Measurements from ENCODE around the gene PCDHGA4. TPM values are rescaled to one million over a fixed set of nuclear protein-coding genes. Genes with fewer than 3 reads are reported as not detected.
A peak's percentile ranks its signal among the peaks of the same experiment; 100 is the strongest.
"Not testable (repeated sequence)": the region's sequence is repeated elsewhere in the genome, so short reads cannot be mapped to it uniquely, and the experiment has no call there.

PCDHGA4 gene
- total and polyA plus RNA-seq, 10 donors, result 0.04 to 4.5 (median 2.0) TPM

DNA sequence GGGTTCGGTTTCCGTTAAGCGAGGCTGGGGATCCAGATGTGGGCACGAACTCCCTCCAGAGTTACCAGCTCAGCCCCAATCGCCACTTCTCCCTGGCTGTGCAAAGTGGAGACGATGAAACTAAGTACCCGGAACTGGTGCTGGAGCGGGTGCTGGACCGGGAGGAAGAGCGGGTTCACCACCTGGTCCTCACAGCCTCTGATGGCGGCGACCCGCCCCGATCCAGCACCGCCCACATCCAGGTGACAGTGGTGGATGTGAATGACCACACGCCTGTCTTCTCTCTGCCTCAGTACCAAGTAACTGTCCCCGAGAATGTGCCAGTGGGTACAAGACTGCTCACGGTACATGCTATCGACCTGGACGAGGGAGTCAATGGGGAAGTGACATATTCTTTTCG lies 28.5 kb downstream of the PCDHGA4 start:
- no peak for DNase-seq
- TF ChIP-seq POLR2A (IDR thresholded peaks at IDR 0.05) (no peak), POLR2AphosphoS5 (IDR thresholded peaks at IDR 0.05) (no peak)
- TF ChIP-seq, protein P1, sequence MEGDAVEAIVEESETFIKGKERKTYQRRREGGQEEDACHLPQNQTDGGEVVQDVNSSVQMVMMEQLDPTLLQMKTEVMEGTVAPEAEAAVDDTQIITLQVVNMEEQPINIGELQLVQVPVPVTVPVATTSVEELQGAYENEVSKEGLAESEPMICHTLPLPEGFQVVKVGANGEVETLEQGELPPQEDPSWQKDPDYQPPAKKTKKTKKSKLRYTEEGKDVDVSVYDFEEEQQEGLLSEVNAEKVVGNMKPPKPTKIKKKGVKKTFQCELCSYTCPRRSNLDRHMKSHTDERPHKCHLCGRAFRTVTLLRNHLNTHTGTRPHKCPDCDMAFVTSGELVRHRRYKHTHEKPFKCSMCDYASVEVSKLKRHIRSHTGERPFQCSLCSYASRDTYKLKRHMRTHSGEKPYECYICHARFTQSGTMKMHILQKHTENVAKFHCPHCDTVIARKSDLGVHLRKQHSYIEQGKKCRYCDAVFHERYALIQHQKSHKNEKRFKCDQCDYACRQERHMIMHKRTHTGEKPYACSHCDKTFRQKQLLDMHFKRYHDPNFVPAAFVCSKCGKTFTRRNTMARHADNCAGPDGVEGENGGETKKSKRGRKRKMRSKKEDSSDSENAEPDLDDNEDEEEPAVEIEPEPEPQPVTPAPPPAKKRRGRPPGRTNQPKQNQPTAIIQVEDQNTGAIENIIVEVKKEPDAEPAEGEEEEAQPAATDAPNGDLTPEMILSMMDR (IDR thresholded peaks at IDR 0.05 in 8 of 11, conservative IDR thresholded peaks at IDR 0.05 in 3 of 11), result no peak
- H3K36me3 ChIP-seq, result no peaks in the 10 kb centered on the region
- H3K27me3 ChIP-seq (replicated peaks in 1 of 7), result peaks cover 0 to 78% (median 20%) of the 10 kb centered on the region in 7 donors
- WGBS, 5 donors, result 34 to 47% (median 41%) methylated on average over 13 to 21 of the region's 21 CpGs
- intact Hi-C loops (cut with DNase I; ENCODE audit: low total_unique reads), result no loop called here
- H3K9me3 ChIP-seq, result peaks cover 0 to 98% (median 96%) of the 10 kb centered on the region in 8 donors
- H3K27ac ChIP-seq, result no peak overlapping the region
- no peaks in the 10 kb centered on the region for H3K4me1 ChIP-seq
- peak overlapping the region in 2 of 8 donors; percentile 19 to 44 for H3K4me3 ChIP-seq

DNA sequence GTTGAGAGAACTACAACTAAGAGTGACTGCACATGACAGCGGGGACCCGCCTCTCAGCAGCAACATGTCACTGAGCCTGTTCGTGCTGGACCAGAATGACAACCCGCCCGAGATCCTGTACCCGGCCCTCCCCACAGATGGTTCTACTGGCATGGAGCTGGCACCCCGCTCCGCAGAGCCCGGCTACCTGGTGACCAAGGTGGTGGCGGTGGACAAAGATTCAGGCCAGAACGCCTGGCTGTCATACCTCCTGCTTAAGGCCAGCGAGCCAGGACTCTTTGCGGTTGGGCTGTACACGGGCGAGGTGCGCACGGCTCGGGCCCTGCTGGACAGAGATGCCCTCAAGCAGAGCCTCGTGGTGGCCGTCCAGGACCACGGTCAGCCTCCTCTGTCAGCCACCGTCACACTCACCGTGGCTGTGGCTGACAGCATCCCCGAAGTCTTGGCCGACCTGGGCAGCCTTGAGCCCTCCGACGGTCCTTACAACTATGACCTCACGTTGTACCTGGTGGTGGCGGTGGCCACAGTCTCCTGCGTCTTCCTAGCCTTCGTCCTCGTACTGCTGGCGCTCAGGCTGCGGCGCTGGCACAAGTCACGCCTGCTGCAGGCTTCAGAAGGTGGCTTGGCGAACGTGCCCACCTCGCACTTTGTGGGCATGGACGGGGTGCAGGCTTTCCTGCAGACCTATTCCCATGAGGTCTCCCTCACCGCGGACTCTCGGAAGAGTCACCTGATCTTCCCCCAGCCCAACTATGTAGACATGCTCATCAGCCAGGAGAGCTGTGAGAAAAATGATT lies 29.8 kb downstream of the PCDHGA4 start:
- TF ChIP-seq, protein P1 (IDR thresholded peaks at IDR 0.05 in 8 of 11, conservative IDR thresholded peaks at IDR 0.05 in 3 of 11), result no peak
- TF ChIP-seq POLR2A (IDR thresholded peaks at IDR 0.05) (no peak), POLR2AphosphoS5 (IDR thresholded peaks at IDR 0.05) (no peak)
- H3K27me3 ChIP-seq (replicated peaks in 1 of 7), result peaks cover 0 to 90% (median 25%) of the 10 kb centered on the region in 7 donors
- no peaks in the 10 kb centered on the region for H3K4me1 ChIP-seq
- 45 to 60% (median 52%) methylated on average over 26 to 43 of the region's 43 CpGs for WGBS, 5 donors
- no peak overlapping the region for H3K27ac ChIP-seq
- DNase-seq, result no peak
- peaks cover 0 to 98% (median 96%) of the 10 kb centered on the region in 8 donors for H3K9me3 ChIP-seq
- H3K4me3 ChIP-seq, result no peak overlapping the region
- intact Hi-C loops (cut with DNase I; ENCODE audit: low total_unique reads), result no loop called here
- peaks cover 0 to 5% (median 0%) of the 10 kb centered on the region in 6 donors for H3K36me3 ChIP-seq

DNA sequence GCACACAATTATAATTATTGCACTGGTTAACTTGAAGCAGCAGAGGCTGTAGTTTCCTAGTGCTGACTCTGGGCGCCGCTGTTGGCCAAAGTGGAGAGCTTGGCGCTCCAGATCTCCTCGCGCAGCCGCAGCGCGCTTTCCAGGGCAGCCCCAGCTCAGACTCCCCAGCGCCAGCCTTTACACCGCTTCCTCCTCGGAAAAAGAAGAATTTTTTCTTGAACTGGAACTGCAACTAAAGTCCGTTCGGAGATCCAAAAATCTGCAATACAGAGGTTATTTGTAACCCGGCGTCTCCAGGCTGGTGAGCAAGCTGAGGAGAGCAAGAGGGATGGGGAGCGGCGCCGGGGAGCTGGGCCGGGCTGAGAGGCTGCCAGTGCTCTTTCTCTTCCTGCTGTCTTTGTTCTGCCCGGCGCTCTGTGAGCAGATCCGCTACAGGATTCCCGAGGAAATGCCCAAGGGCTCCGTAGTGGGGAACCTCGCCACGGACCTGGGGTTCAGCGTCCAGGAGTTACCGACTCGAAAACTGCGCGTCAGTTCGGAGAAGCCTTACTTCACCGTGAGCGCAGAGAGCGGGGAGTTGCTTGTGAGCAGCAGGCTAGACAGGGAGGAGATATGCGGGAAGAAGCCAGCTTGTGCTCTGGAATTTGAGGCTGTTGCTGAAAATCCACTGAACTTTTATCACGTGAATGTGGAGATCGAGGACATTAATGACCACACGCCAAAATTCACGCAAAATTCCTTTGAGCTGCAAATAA lies 32.9 kb downstream of the PCDHGA4 start, which contains the start of gene PCDHGB4:
Gene PCDHGB4 (plus strand): TSS at position 142 of the 755 bp plus-strand sequence. CDS start 187 bp downstream, at position 329.
- Histone ChIP-seq H3K27me3 (replicated peaks in 1 of 7) (peaks cover 0 to 96% (median 16%) of the 10 kb centered on the region in 7 donors), H3K9me3 (peaks cover 0 to 97% (median 96%) of the 10 kb centered on the region in 8 donors), H3K4me3 (peak within 1 kb of the TSS in 2 of 8 donors; percentile 2 to 50)
- H3K36me3 ChIP-seq; DNase-seq; intact Hi-C loops (cut with DNase I; ENCODE audit: low total_unique reads); H3K27ac ChIP-seq; H3K4me1 ChIP-seq: not testable (repeated sequence)
- TF ChIP-seq, protein P1 (IDR thresholded peaks at IDR 0.05 in 8 of 11, conservative IDR thresholded peaks at IDR 0.05 in 3 of 11), result peak in 4 of 11 experiments; percentile 19 to 33 (median 26)
- WGBS, 5 donors, result 12 to 20% (median 16%) methylated on average over 19 to 21 of the region's 40 CpGs

Data from spleen (tissue), 11 donors.